ENCODE results near the gene SHANK1. TPM values are rescaled to one million over a fixed set of nuclear protein-coding genes. Genes with fewer than 3 reads are reported as not detected.

Gene SHANK1
- total RNA-seq, 1 donor from 2014 or later, result 0.36 TPM

DNA sequence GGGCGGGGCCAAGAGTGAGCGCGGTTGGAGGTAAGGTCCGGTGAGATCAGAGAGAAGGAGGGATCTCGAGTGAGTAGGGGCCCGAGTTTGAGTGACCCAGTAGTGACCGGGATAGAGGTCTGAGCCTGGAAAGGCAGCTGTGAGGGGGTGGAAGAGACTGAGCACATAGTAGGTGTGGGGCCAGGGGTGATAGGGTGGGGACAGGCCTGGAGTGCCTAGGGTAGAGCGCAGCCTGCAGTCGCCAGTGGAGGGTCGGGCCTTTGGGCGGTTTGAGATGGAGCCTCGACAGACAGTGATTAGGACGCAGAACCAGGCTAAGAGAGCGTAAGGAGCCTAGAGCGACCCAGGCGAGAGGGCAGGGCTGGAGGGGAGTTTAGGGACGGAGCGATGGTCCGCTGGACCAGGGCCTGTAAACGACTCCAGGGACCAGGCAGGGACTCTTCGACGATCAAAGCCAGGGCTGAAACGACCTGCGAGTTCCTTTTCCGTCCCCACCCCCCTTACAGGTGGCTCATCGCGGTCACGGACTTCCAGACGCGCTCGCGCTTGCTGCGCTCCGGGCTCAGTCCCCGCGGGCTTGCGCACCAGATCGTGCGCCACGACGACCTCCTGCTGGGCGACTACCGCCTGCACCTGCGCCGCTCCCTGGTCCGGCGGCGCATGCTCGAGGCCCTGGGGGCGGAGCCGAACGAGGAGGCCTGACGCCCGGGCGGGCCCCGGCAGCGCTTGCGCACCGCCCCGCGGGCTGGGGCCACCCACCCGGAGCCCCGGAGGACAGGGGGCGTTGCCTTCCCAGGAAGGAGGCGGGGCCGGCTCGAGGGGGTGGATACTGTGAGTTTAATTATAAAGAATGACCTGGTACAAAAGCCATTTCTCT is 60.9 kb downstream of the SHANK1 start:
- peak overlapping the region; percentile 85 for H3K4me3 Mint-ChIP-seq (ENCODE audit: low read depth)
- peaks cover 10% of the 10 kb centered on the region for H3K4me1 Mint-ChIP-seq (ENCODE audit: low read depth)
- peaks cover 54% of the 10 kb centered on the region for H3K27me3 Mint-ChIP-seq
- H3K9me3 Mint-ChIP-seq (ENCODE audit: low read depth), result peaks cover 5% of the 10 kb centered on the region
- H3K36me3 Mint-ChIP-seq (ENCODE audit: insufficient read depth), result no peaks in the 10 kb centered on the region
- H3K27ac Mint-ChIP-seq, result peak overlapping the region; percentile 99
- TF ChIP-seq CTCF (IDR thresholded peaks at IDR 0.05; ENCODE audit: unreplicated experiment), result peak; percentile 35
- DNase-seq (ENCODE audit: low spot score, unreplicated experiment), result peak; percentile 83

DNA sequence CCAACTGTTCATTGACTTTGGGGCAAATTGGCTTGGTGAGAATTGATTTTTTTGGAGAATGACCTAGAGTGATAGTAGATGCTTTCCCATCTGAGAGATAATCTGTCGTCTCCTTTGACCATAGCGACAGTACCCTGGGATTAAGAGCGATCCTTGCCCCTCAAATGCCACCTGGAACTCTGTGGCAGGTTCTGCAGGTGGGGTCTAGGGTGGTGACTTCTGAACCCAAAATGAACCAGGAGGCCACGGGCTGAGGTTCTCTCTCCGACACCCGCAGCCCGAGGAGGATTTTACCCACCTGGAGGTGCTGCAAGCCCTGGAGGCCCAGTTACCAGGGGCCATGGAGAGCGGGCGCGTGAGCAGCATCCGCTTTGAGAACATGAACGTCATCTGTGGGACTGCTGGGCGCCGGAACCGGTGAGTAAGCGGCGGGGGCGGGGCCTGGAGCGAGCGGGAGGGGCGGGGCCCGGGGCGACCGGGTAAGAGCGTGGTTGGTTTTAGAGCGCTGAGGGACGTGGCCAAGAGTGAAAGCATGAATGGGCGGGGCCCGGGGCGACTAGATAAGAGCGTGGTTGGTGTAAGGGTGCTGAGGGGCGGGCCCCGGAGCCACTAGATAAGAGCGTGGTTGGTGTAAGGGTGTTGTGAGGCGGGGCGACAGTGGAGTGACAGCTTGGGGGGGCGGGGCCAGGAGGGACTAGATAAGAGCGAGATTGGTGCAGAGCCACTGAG is 61.7 kb downstream of the SHANK1 start:
- peaks cover 10% of the 10 kb centered on the region for H3K4me1 Mint-ChIP-seq (ENCODE audit: low read depth)
- no peaks in the 10 kb centered on the region for H3K36me3 Mint-ChIP-seq (ENCODE audit: insufficient read depth)
- peaks cover 5% of the 10 kb centered on the region for H3K9me3 Mint-ChIP-seq (ENCODE audit: low read depth)
- no peak for TF ChIP-seq CTCF (IDR thresholded peaks at IDR 0.05; ENCODE audit: unreplicated experiment)
- peak; percentile 85 for DNase-seq (ENCODE audit: low spot score, unreplicated experiment)
- H3K27ac Mint-ChIP-seq, result peak overlapping the region; percentile 99
- peak overlapping the region; percentile 85 for H3K4me3 Mint-ChIP-seq (ENCODE audit: low read depth)
- peaks cover 51% of the 10 kb centered on the region for H3K27me3 Mint-ChIP-seq

GRCh38 chr19:50657222-50657669 is 62.4 kb downstream of the SHANK1 start:
- no peak for TF ChIP-seq CTCF (IDR thresholded peaks at IDR 0.05; ENCODE audit: unreplicated experiment)
- Mint-ChIP-seq H3K36me3 (ENCODE audit: insufficient read depth) (no peaks in the 10 kb centered on the region), H3K9me3 (ENCODE audit: low read depth) (peaks cover 5% of the 10 kb centered on the region), H3K4me1 (ENCODE audit: low read depth) (peaks cover 10% of the 10 kb centered on the region), H3K27ac (peak overlapping the region; percentile 84), H3K4me3 (ENCODE audit: low read depth) (peak overlapping the region; percentile 85), H3K27me3 (peaks cover 53% of the 10 kb centered on the region)
- no peak for DNase-seq (ENCODE audit: low spot score, unreplicated experiment)

GRCh38 chr19:50654882-50655281 is 64.7 kb downstream of the SHANK1 start:
- DNase-seq (ENCODE audit: low spot score, unreplicated experiment), result no peak
- Mint-ChIP-seq H3K27me3 (peaks cover 42% of the 10 kb centered on the region), H3K27ac (no peak overlapping the region), H3K9me3 (ENCODE audit: low read depth) (peaks cover 5% of the 10 kb centered on the region), H3K4me1 (ENCODE audit: low read depth) (peaks cover 10% of the 10 kb centered on the region), H3K36me3 (ENCODE audit: insufficient read depth) (no peaks in the 10 kb centered on the region), H3K4me3 (ENCODE audit: low read depth) (peak overlapping the region; percentile 14)
- no peak for TF ChIP-seq CTCF (IDR thresholded peaks at IDR 0.05; ENCODE audit: unreplicated experiment)

GRCh38 chr19:50652722-50653121 is 66.9 kb downstream of the SHANK1 start:
- Mint-ChIP-seq H3K4me3 (ENCODE audit: low read depth) (no peak overlapping the region), H3K27ac (peak overlapping the region; percentile 80), H3K4me1 (ENCODE audit: low read depth) (peaks cover 5% of the 10 kb centered on the region), H3K27me3 (peaks cover 46% of the 10 kb centered on the region), H3K9me3 (ENCODE audit: low read depth) (peaks cover 5% of the 10 kb centered on the region), H3K36me3 (ENCODE audit: insufficient read depth) (no peaks in the 10 kb centered on the region)
- TF ChIP-seq CTCF (IDR thresholded peaks at IDR 0.05; ENCODE audit: unreplicated experiment), result no peak
- no peak for DNase-seq (ENCODE audit: low spot score, unreplicated experiment)
